IMR-90 (cell line): ENCODE measurements around the gene XPA.

ENCODE experiments used
- CEBPB ChIP-seq: IDR thresholded peaks from 2 replicates; pipeline ENCODE4 v1.6.1; 2012; ENCODE audit warnings: low read depth, low read length, improper control_type of control experiment
- POLR2A ChIP-seq: IDR thresholded peaks from 2 replicates; pipeline ENCODE4 v1.6.1; 2012; ENCODE audit warnings: mild to moderate bottlenecking, low read depth, low read length
- RAD21 ChIP-seq: IDR thresholded peaks from 2 replicates; pipeline ENCODE4 v1.6.1; 2012; ENCODE audit warnings: low read length, improper control_type of control experiment
- TF ChIP-seq, protein P1 (sequence below): conservative IDR thresholded peaks from 2 replicates; pipeline ENCODE4 v1.5.1; 2012; ENCODE audit warnings: mild to moderate bottlenecking, low read depth, low read length, improper control_type of control experiment
- TF ChIP-seq, protein P2 (sequence below): fragments of 150-350 bp; IDR thresholded peaks from 2 replicates; pipeline ENCODE4 v1.6.1; 2017; ENCODE audit warnings: mild to moderate bottlenecking, antibody characterized with exemption, low read length, low read depth
- TF ChIP-seq, protein P3 (sequence below): fragments of 150-350 bp; IDR thresholded peaks from 2 replicates; pipeline ENCODE4 v1.6.1; 2016; ENCODE audit warnings: low read depth, mild to moderate bottlenecking, low read length, moderate library complexity, borderline replicate concordance

DNA sequence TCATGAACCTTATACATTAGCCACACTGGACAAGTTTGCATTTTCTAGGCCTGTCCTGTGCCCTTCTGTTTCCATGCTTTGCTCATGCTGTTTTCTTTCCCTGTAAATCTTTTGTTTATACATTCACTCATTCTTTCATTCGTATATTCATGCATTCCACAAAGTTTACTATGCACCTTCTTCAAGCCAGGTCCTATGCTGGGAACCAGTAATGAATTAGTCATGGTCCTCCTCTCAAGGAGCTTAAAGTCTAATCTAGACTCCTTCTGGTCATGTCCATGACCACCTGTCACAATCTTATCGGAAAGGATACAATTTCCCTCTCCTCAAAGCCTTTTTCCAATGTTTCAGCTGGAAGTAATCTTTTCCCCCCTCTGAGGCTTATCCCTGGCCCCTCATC, 9.1 kb upstream of the XPA start:
- TF ChIP-seq, protein P1, sequence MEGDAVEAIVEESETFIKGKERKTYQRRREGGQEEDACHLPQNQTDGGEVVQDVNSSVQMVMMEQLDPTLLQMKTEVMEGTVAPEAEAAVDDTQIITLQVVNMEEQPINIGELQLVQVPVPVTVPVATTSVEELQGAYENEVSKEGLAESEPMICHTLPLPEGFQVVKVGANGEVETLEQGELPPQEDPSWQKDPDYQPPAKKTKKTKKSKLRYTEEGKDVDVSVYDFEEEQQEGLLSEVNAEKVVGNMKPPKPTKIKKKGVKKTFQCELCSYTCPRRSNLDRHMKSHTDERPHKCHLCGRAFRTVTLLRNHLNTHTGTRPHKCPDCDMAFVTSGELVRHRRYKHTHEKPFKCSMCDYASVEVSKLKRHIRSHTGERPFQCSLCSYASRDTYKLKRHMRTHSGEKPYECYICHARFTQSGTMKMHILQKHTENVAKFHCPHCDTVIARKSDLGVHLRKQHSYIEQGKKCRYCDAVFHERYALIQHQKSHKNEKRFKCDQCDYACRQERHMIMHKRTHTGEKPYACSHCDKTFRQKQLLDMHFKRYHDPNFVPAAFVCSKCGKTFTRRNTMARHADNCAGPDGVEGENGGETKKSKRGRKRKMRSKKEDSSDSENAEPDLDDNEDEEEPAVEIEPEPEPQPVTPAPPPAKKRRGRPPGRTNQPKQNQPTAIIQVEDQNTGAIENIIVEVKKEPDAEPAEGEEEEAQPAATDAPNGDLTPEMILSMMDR: no peak
- TF ChIP-seq POLR2A (no peak), CEBPB (no peak), RAD21 (no peak)
- TF ChIP-seq, protein P2, sequence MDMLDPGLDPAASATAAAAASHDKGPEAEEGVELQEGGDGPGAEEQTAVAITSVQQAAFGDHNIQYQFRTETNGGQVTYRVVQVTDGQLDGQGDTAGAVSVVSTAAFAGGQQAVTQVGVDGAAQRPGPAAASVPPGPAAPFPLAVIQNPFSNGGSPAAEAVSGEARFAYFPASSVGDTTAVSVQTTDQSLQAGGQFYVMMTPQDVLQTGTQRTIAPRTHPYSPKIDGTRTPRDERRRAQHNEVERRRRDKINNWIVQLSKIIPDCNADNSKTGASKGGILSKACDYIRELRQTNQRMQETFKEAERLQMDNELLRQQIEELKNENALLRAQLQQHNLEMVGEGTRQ: no peak
- TF ChIP-seq, protein P3, sequence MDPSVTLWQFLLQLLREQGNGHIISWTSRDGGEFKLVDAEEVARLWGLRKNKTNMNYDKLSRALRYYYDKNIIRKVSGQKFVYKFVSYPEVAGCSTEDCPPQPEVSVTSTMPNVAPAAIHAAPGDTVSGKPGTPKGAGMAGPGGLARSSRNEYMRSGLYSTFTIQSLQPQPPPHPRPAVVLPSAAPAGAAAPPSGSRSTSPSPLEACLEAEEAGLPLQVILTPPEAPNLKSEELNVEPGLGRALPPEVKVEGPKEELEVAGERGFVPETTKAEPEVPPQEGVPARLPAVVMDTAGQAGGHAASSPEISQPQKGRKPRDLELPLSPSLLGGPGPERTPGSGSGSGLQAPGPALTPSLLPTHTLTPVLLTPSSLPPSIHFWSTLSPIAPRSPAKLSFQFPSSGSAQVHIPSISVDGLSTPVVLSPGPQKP: no peak
